ENCODE measurements around the gene FMNL2. TPM values are rescaled to one million over a fixed set of nuclear protein-coding genes. Genes with fewer than 3 reads are reported as not detected.

Gene FMNL2
- total RNA-seq, 4 donors from 2014 or later = 5.8 to 19.8 (median 16.9) TPM

- Histone ChIP-seq H3K4me1 (peaks cover 8 to 32% (median 9%) of the 10 kb centered on the region in 3 donors), H3K27ac (no peak overlapping the region), H3K4me3 (no peak overlapping the region), H3K36me3 (peaks cover 0 to 59% (median 0%) of the 10 kb centered on the region in 3 donors), H3K9me3 (no peaks in the 10 kb centered on the region), H3K27me3 (no peaks in the 10 kb centered on the region)
- no peak for TF ChIP-seq POLR2A (IDR thresholded peaks at IDR 0.05)
- peak in 3 of 6 experiments; percentile 18 to 38 (median 23) for TF ChIP-seq CTCF (IDR thresholded peaks at IDR 0.05)
- DNase-seq = no peak
- WGBS, 2 donors = 21 to 29% methylated on average over 2 of the region's 2 CpGs
- intact Hi-C loops (cut with DNase I) = no loop called here
These were observed 313.4 kb downstream of the FMNL2 start for GRCh38 chr2:152648336-152648735.

DNA sequence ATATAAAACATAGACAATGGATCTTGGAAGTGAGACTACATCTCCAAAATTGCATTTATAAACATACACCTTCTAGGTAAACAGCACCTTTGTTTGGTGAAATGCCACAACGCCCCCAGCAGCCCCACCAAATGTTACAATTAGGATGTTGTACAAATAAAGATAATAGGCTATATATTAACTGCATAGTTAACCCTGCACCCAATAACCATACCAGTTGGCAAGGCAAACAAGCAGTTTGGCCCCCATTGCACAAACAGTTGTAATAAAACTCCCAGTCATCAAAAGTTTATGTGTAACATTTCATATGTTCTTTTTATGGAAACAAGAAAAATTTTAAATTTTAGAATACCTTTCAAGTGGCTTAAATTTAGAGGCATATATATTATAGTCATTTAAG, 315.0 kb downstream of the FMNL2 start:
- H3K27ac ChIP-seq = no peak overlapping the region
- 80 to 89% methylated on average over 1 of the region's 1 CpG for WGBS, 2 donors
- no peak for TF ChIP-seq CTCF (IDR thresholded peaks at IDR 0.05)
- TF ChIP-seq POLR2A (IDR thresholded peaks at IDR 0.05) = no peak
- intact Hi-C loops (cut with DNase I) = no loop called here
- peaks cover 0 to 57% (median 0%) of the 10 kb centered on the region in 3 donors for H3K36me3 ChIP-seq
- no peaks in the 10 kb centered on the region for H3K9me3 ChIP-seq
- H3K4me3 ChIP-seq = no peak overlapping the region
- H3K27me3 ChIP-seq = no peaks in the 10 kb centered on the region
- H3K4me1 ChIP-seq = peaks cover 8 to 32% (median 9%) of the 10 kb centered on the region in 3 donors
- no peak for DNase-seq

- no peaks in the 10 kb centered on the region for H3K27me3 ChIP-seq
- no peaks in the 10 kb centered on the region for H3K9me3 ChIP-seq
- peaks cover 8 to 29% (median 9%) of the 10 kb centered on the region in 3 donors for H3K4me1 ChIP-seq
- intact Hi-C loops (cut with DNase I) = no loop called here
- peaks cover 0 to 57% (median 0%) of the 10 kb centered on the region in 3 donors for H3K36me3 ChIP-seq
- no peak overlapping the region for H3K4me3 ChIP-seq
- 79 to 88% methylated on average over 6 of the region's 6 CpGs for WGBS, 2 donors
- no peak overlapping the region for H3K27ac ChIP-seq
- DNase-seq = no peak
- TF ChIP-seq CTCF (IDR thresholded peaks at IDR 0.05) (no peak), POLR2A (IDR thresholded peaks at IDR 0.05) (no peak)
These were observed 315.9 kb downstream of the FMNL2 start for GRCh38 chr2:152650768-152651371.

DNA sequence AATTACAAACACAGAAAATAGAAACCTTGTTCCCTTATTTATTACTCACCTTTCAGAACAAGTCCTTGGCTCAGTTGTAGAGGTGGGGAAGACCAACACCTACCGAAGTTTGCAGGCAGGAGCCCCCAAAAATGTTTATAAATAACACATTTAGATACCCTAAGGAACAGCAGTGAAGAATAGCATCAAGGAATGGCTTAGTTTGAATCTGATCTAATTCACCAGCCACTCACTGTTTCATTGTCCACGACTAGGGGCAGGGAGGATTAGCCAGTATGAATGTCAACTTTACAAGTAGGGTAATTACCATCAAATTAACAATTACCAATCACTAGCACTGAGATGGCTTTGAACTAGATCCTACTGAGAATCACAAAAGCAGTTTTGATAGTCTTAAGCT, 316.9 kb downstream of the FMNL2 start:
- H3K36me3 ChIP-seq = peaks cover 0 to 66% (median 6%) of the 10 kb centered on the region in 3 donors
- H3K27ac ChIP-seq = no peak overlapping the region
- TF ChIP-seq POLR2A (IDR thresholded peaks at IDR 0.05) (no peak), CTCF (IDR thresholded peaks at IDR 0.05) (no peak)
- no peak overlapping the region for H3K4me3 ChIP-seq
- no peak for DNase-seq
- no peaks in the 10 kb centered on the region for H3K9me3 ChIP-seq
- H3K4me1 ChIP-seq = peaks cover 4 to 19% (median 7%) of the 10 kb centered on the region in 3 donors
- no peaks in the 10 kb centered on the region for H3K27me3 ChIP-seq
- intact Hi-C loops (cut with DNase I) = no loop called here
- WGBS, 2 donors = 55 to 71% methylated on average over 2 of the region's 2 CpGs

DNA sequence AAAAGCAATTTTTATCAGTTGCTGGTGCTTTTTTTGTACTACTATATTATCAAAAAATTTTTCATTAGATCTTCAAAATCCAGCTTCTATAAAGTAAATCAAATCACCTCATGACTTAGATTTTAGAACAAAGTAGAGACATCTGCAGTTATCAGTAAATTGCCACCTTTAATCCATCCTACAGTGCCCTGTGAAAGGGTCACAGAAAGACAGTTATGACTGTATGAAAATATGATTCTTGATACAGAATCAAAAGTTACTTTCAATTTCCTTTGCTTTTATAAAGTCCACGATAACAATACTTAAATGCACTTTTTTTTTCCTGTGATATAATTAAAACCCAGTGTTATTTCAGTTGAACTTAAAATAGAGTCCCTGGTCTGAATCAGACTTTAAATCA, 320.9 kb downstream of the FMNL2 start:
- no peak overlapping the region for H3K4me3 ChIP-seq
- 65 to 72% methylated on average over 1 of the region's 1 CpG for WGBS, 2 donors
- TF ChIP-seq POLR2A (IDR thresholded peaks at IDR 0.05) = no peak
- TF ChIP-seq CTCF (IDR thresholded peaks at IDR 0.05) = no peak
- H3K4me1 ChIP-seq = no peaks in the 10 kb centered on the region
- no peaks in the 10 kb centered on the region for H3K27me3 ChIP-seq
- no peak overlapping the region for H3K27ac ChIP-seq
- intact Hi-C loops (cut with DNase I) = no loop called here
- H3K9me3 ChIP-seq = no peaks in the 10 kb centered on the region
- no peak for DNase-seq
- H3K36me3 ChIP-seq = peaks cover 0 to 90% (median 12%) of the 10 kb centered on the region in 3 donors

Data from esophagus squamous epithelium (tissue), 5 donors.